Left lobe of liver (tissue), 2 donors: ENCODE results near the gene GMPR. TPM values are rescaled to one million over a fixed set of nuclear protein-coding genes. Genes with fewer than 3 reads are reported as not detected.

Experiments used
- ATAC-seq: fragments of 200-7000 bp; cut with Tn5 transposase; one replicate; pipeline ENCODE4 v1.9.1; 2020; ENCODE audit warnings: mild to moderate bottlenecking, moderate library complexity
- DNase-seq: peaks from one replicate; pipeline ENCODE4 v3.0.0-alpha.2; 2020; ENCODE audit warnings: low spot score
- total RNA-seq: library from RNA; stranded (reverse); gene quantifications from one replicate; pipeline ENCODE4 v1.2.1, GENCODE V29; 2021
- donor health status: DM: no; HTN: no; CAD: no; lungs with moderate emphysema.
- donor health status: DM: no; HTN: yes; CAD: no.

The GMPR gene
- total RNA-seq, 1 donor from 2014 or later = 4.3 TPM

- ATAC-seq = no peak
- DNase-seq = no peak
Measured at GRCh38 chr6:16270178-16270794, 31.9 kb downstream of the GMPR start.

GRCh38 chr6:16271428-16271827, 33.0 kb downstream of the GMPR start:
- no peak for ATAC-seq
- DNase-seq = no peak

GRCh38 chr6:16272201-16272600, 33.8 kb downstream of the GMPR start:
- no peak for DNase-seq
- ATAC-seq = no peak

GRCh38 chr6:16273256-16273655, 34.9 kb downstream of the GMPR start:
- no peak for DNase-seq
- no peak for ATAC-seq

- ATAC-seq = no peak
- DNase-seq = no peak
Measured at GRCh38 chr6:16274483-16274882, 36.1 kb downstream of the GMPR start.

GRCh38 chr6:16274885-16275589, 36.6 kb downstream of the GMPR start:
- no peak for ATAC-seq

GRCh38 chr6:16277101-16277981, 39.0 kb downstream of the GMPR start:
- ATAC-seq = no peak

More at GRCh38 chr6:16274885-16275589, 36.6 kb downstream of the GMPR start:
- no peak for DNase-seq

GRCh38 chr6:16278048-16278724, 39.8 kb downstream of the GMPR start:
- ATAC-seq = no peak
- DNase-seq = no peak

More at GRCh38 chr6:16277101-16277981, 39.0 kb downstream of the GMPR start:
- no peak for DNase-seq

- ATAC-seq (no peak), DNase-seq (no peak)
Measured at GRCh38 chr6:16278750-16279149, 40.4 kb downstream of the GMPR start.

GRCh38 chr6:16279243-16279642, 40.9 kb downstream of the GMPR start:
- DNase-seq (no peak), ATAC-seq (no peak)

- ATAC-seq (no peak), DNase-seq (no peak)
Measured at GRCh38 chr6:16282370-16282769, 44.0 kb downstream of the GMPR start.

GRCh38 chr6:16284472-16284871, 46.1 kb downstream of the GMPR start:
- no peak for DNase-seq
- ATAC-seq = no peak

- DNase-seq = no peak
- no peak for ATAC-seq
Measured at GRCh38 chr6:16285467-16286150, 47.2 kb downstream of the GMPR start.

- DNase-seq (no peak), ATAC-seq (peak; percentile 61)
Measured at GRCh38 chr6:16286151-16286522, 47.8 kb downstream of the GMPR start.

- no peak for ATAC-seq
- no peak for DNase-seq
Measured at GRCh38 chr6:16288163-16288562, 49.8 kb downstream of the GMPR start.

- ATAC-seq (no peak), DNase-seq (no peak)
Measured at GRCh38 chr6:16291739-16292138, 53.4 kb downstream of the GMPR start.

GRCh38 chr6:16292432-16292831, 54.0 kb downstream of the GMPR start:
- ATAC-seq (no peak), DNase-seq (no peak)

GRCh38 chr6:16292942-16293341, 54.6 kb downstream of the GMPR start:
- DNase-seq (no peak), ATAC-seq (no peak)

- DNase-seq = no peak
- no peak for ATAC-seq
Measured at GRCh38 chr6:16294371-16294770, 56.0 kb downstream of the GMPR start.

- ATAC-seq (no peak), DNase-seq (no peak)
Measured at GRCh38 chr6:16295060-16295459, 56.7 kb downstream of the GMPR start.

GRCh38 chr6:16295471-16295870, 57.1 kb downstream of the GMPR start:
- DNase-seq = no peak

More at GRCh38 chr6:16295471-16295870, 57.1 kb downstream of the GMPR start:
- ATAC-seq = no peak
